Ureter (tissue), 1 donor: ENCODE measurements around the gene MRPL40. TPM values are rescaled to one million over a fixed set of nuclear protein-coding genes. Genes with fewer than 3 reads are reported as not detected.

Experiments
- DNase-seq: peaks from one replicate; pipeline ENCODE4 v3.0.0-alpha.2; 2020; ENCODE audit warnings: low spot score
- total RNA-seq: library from RNA; stranded (reverse); gene quantifications from one replicate; pipeline ENCODE4 v1.2.4, GENCODE V29; 2023
- donor health status: DM: yes; HTN: yes; CAD: no.

The MRPL40 gene
- total RNA-seq, 1 donor from 2014 or later = 35.4 TPM

DNA sequence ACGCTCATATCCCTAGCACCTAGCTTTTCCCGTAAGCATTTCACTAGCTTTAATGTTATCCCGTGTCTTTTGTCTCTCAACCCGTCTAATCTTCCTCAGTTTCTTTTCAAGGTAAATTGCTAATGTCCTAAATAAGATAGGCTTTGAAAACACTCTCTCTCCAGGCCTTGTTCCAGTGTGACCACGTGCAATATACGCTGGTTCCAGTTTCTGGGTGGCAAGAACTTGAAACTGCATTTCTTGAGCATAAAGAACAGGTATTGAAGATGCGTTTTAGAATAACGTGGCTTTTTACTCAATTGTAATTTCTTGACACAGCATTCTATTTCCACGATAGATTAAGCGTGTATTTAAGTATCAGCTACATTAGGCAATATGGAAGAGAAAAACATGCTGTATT is 48.4 kb downstream of the MRPL40 start:
- no peak for DNase-seq

DNA sequence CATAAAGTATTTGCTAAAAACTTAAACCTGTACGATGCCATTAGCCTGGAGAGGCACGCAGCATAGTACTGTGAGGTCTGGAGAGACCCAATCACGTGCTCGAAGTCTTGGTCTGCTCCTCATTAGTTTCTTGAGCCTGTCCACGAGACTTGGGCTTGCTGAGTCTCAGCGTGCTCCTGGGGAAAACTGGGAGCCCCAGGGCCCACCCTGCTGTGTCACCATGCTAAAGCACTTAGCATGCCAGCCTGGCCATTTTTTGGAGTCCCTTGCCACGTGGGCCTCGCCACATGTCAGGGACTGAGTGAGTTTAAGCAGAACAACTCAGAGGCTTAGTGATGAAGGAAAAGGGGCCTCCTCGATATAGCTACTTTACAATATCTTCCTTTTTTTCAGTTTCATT is 50.0 kb downstream of the MRPL40 start:
- no peak for DNase-seq

DNA sequence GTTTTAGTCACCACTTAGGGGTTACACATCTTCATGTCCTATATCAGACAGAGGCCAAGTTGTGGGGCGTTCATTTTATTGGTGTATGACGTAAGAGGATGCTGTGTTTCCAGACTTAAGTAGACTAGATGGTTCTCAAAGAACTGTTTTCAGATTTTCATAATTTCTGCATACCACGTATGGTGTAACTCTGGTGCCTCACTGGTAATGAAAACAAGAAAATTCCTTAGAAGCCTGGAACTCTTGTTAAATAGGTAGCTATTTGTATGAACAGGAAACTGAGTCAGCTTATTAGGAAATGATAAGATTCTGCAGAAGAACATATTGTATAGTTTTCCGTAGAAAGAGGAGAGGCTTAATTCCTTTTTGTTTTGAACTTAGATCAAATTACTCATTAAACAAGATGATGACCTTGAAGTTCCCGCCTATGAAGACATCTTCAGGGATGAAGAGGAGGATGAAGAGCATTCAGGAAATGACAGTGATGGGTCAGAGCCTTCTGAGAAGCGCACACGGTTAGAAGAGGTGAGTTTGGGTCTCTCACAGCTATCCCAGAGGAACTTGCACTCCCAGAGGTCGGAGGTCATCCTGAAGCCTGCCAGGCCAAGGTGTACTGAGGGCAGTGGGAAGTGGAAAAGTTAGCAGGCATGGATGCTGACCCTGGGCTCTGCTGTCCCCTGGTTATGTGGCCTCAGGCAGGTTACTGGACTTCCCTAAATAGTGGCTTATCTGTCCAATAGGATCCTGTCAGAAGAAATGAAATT is 51.3 kb downstream of the MRPL40 start:
- no peak for DNase-seq

Other genes starting within 250 kb of the MRPL40 start
- 5.8 TPM for gene CLTCL1, start 140.8 kb upstream of the MRPL40 start, total RNA-seq
- gene HIRA, start 812 bp upstream of the MRPL40 start, total RNA-seq = 22.6 TPM
- 31.5 TPM for gene C22orf39, start 15.2 kb downstream of the MRPL40 start, total RNA-seq
- 47.6 TPM for gene UFD1, start 46.6 kb downstream of the MRPL40 start, total RNA-seq
- gene CDC45, start 47.4 kb downstream of the MRPL40 start, total RNA-seq = 1.1 TPM
- 38.9 TPM for gene CLDN5, start 91.9 kb downstream of the MRPL40 start, total RNA-seq